Germinal center (tissue), 1 donor: Measurements from ENCODE around the gene ITPR2.
"Not testable (repeated sequence)": the region's sequence is repeated elsewhere in the genome, so short reads cannot be mapped to it uniquely, and the experiment has no call there.

ENCODE experiments used
- DNase-seq: peaks from one replicate; pipeline ENCODE4 v3.0.0; 2012; ENCODE audit warnings: mixed read lengths, low spot score

Gene ITPR2

DNA sequence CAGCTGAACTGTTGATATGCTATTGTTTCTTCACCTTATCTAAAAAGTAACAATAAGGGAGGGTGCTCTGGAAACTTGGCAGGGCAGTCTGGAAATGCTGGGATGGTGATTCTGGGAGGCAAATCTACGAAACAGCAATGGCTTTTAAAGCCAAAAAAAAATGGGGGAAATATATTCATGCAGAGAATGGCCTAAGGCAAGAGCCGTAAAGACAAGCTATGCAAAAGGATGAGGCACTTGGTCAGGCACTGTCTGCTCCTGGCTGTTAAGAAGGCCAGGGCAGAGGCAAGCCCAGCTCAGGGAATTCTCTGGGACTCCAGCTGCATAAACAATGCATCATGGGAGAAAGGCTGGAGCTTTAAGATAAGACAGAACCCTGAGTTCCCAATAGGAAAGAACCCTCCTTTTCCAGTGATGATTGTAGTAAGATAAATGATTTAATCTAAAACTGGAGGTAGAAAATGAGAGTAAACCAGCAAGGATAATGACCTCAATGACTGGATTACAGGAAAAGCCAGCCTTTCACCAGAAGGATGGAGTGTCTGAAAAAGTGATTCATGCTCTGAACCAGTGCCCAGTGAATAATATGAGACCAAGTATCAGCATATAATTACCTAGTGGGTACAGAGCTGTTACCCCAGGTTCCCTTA is 46.0 kb downstream of the ITPR2 start:
- DNase-seq: no peak

DNA sequence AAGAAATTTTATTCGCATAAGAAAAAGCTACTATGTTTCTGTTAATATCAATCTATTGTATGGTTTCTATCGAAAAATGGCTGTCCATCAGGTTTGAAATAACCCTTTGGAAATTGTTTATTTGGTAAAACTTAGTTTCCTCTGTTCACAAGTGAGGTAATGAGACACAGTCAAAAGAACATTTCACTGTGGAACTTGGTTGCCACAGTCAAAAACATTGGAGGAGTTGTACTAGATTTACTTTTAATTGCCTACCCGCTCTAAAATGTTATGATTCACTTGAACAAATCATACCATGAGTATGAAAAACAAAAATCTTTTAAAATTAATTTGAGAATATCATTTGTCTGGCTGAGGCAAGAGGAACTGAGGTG is 46.5 kb downstream of the ITPR2 start:
- DNase-seq: no peak

DNA sequence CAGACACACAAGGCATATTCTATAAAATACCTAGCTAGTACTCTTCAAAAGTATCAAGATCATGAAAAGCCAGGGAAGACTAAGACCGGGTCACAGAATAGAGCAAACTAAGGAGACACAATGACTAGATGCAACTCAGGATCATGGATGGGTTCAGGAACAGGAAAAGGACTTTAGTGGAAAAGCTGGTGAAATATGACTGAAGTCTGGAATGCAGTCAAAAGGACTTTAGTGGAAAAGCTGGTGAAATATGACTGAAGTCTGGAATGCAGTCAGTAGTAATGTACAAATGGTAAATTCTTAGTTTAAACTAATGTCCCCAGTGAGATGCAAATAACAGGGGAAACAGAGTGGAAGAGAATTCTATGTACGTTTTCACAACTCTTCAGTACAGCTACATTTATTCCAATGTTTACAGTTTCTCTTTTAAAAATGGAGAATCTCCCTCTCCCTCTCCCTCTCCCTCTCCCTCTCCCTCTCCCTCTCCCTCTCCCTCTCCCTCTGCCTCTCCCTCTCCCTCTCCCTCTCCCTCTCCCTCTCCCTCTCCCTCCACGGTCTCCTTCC is 49.1 kb downstream of the ITPR2 start:
- not testable (repeated sequence) for DNase-seq

DNA sequence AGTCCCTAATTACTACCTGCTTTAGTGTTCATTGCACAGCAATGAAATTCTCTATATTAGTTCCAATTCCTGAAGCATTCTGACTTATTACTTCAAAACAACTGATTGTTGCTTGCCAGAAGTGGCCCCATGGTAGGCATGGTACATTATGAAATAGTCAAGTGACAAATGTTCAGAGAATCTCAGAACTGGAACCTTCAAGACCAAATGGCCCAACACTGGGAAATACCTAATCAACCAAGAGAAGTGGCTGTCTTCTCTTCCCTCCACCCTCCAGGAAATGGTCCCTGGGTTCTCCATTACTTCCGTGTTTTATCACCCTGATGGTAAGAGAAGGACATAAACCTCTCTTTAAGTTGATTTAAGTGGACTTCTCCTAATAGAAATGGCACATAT is 49.9 kb downstream of the ITPR2 start:
- no peak for DNase-seq

DNA sequence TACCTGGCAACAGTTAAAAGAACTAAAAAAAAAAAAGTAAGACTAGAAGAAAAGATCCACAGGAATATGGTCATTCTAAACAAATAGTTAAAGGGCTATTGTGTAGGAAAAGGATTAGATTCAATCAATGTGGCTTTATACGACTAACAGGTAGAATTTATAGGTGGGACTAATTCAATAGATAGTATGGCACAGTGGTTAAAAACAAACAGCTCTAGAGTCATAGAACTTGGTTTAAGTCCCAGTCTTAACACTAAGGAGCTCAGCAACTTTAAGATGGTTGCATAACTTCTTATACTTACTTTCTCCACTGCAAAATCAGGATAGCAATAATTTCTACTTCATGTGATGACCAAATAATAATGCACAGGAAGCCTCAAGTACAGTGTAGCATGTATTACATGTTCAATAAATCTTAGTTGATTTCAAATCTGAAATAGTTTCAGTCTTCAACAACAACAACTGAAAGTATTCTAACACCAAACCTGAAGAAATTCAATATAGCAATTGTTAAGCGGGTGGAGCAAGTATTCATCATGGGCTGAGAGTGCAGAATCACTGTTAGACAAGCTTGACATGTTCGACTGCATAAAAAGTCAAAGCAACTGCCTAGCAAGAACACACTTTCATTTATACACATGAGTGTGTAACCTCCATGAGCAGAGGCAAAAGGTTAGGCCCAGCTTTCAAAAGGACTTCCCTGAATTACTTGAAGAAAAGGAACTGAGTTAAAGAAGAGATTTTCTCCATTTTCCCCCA is 50.4 kb downstream of the ITPR2 start:
- DNase-seq: no peak

DNA sequence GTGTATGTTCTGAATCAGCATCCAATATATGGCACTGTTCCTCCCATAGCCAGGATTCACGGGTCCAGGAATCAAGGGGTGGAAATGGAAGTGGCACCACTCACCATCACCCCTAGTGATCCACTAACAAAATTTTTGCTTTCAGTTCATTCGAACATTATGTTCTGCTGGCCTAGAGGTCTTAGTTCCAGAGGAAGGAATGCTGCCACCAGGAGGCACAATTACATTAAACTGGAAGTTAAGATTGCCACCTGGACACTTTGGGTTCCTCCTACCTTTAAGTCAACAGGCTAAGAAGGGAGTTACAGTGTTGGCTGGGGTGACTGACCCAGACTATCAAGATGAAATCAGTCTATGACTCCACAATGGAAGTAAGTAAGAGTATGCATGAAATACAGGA is 52.3 kb downstream of the ITPR2 start:
- not testable (repeated sequence) for DNase-seq

DNA sequence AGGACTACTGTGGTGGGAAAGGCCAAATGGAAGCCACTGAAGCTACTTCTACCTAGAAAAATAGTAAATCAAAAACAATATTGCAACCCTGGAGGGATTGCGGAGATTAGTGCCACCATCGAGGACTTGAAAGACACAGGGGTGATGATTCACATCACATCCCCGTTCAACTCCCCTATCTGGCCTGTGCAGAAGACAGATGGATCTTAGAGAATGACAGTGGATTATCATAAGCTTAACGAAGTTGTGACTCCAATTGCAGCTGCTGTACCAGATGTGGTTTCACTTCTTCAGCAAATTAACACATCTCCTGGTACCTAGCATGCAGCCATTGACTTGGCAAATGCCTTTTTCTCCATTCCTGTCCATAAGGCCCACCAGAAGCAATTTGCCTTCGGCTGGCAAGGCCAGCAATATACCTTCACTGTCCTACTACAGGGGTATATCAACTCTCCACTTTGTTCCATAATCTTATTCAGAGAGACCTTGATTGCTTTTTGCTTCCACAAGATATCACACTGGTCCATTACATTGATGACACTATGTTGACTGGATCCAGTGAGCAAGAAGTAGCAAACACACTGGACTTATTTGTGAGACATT is 54.7 kb downstream of the ITPR2 start:
- DNase-seq: not testable (repeated sequence)

DNA sequence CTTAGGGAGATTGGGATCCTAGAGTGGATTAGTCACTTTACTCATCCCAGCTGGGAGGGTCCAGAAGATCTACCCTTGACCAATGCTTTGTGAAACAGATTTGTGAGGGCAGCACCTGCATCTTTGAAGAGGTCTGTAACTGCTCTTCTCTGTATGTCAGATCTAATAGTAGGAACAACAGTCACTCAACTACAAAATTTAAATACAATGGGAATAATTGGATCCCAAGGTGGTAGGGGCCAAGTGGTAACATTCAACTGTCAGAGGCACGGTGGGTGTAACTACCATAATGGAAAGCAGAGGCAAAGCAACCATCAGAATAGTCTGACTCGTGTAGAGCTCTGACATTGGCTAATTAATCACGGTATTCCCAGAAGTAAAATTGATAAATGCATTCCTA is 55.8 kb downstream of the ITPR2 start:
- no peak for DNase-seq

DNA sequence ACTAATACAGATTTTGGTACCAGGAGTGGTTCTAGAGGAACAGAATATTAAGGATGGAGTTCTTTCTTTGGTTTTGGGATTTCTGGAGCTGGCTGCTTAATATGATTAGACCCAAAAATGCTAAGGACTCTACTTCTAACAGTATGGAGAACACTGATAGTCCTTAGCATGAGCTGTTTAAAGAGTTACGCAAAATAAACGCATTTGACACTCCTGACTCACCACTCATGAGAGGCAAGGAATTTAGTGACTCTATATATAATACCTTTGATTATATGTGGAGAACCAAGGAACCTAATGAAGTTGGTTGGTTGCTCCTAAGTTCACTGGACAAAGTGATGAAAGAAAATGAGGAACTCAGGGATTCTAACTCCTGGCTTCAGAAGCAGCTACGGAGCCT is 57.0 kb downstream of the ITPR2 start:
- DNase-seq: not testable (repeated sequence)

DNA sequence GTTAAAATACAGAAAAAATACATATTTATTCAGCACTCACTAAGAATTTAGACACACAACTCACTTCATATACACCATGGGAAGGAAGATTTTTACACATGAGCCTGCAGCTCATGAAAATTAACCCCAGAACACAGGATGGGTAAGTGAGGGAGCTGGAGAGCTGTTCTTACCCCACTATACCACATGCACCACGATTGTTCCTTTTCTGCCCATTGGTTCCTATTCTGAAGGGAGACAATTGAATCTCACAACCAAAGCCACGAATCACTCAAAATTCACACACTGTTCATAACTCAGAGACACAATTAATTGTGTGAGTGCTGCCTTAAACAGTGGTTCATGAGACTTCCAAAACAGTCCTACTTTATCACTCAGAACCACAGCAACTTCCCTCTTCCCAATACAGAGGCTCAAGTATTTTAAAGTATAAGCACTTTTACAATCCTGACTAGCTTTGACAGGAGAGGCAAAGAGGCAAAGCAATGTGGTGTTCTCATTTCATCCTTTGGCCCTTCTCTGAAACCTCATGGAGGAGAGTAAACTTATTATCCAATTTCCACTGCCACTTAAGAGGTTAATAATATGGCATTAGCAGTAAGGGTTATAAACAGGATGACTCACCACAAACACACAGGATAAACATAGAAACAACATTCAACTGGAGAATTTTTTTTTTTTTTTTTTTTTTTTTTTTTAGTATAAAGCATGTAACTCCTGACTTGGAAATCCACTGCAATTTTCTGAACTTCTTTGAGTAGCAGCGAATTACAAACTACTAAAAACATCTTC is 59.5 kb downstream of the ITPR2 start:
- no peak for DNase-seq

DNA sequence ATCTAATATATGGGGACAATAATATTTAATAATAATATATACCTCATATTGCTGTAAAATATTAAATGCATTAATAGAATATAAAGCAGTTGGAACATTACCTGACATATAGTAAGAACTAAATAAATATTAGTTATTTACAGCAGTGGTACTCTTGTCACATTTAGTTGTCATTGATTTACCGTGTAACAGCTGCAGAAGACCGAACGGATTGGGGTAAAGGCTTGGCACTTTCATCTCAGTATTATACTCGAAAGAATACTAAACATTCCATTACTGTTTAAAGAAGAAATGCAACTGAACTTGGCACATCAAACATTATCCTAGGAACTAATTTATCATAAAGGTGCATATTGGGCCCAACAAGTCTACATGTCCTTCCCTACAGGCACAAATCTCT is 61.1 kb downstream of the ITPR2 start:
- no peak for DNase-seq

DNA sequence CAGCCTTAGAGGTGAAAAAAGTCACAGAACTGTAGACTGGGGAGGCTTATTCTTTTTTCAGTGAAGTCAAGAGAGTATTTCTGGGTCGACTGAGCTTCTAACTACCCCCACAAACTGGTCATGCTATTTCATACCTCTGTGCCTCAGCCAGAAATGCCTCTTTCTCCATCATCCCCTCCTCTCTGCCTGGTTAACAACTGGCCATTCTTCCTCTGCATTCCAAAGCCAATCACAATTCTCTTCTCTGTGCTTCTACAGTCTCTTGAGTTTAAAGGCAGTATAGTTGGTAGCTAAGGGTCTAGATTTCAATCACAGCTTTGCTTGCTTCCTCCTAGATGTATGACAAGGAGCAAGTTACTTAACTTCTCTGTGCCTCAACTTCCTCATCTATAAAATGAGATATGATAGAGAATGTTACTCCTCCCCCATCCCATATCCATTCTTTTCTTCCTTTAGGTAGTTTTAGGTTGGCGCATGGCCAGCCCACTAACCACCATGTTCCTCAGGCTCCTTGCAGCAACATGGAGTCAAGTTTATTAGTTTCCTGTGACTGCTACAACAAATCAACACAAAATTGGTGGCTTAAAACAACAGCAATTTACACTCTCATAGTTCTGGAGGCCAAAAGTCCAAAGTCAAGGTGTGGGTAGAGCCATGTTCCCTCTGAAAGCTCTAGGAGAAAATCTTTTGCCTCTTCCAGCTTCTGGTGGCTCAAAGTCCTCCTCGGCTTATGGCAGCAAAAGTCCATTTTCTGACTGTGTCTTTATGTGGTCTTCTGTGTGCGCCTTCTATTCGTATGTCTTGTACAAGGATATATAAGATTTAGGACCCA is 62.5 kb downstream of the ITPR2 start:
- no peak for DNase-seq

DNA sequence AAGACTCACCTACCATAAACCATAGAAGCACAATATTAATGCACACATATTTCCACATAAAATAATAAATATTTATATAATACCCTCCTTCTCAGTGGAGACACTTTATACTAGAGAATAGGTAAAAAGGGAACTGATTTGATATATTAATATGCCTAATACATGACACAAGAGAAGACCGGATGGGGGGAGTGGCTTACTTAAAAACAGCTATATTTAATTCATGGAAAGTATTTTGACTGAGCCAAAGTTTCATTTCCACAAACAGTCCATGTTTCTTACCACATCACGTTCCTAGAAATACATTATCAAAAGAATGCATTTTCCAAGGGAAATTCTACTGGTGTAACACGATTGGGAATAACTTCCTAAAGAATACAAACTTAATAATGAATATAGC is 63.4 kb downstream of the ITPR2 start:
- no peak for DNase-seq

DNA sequence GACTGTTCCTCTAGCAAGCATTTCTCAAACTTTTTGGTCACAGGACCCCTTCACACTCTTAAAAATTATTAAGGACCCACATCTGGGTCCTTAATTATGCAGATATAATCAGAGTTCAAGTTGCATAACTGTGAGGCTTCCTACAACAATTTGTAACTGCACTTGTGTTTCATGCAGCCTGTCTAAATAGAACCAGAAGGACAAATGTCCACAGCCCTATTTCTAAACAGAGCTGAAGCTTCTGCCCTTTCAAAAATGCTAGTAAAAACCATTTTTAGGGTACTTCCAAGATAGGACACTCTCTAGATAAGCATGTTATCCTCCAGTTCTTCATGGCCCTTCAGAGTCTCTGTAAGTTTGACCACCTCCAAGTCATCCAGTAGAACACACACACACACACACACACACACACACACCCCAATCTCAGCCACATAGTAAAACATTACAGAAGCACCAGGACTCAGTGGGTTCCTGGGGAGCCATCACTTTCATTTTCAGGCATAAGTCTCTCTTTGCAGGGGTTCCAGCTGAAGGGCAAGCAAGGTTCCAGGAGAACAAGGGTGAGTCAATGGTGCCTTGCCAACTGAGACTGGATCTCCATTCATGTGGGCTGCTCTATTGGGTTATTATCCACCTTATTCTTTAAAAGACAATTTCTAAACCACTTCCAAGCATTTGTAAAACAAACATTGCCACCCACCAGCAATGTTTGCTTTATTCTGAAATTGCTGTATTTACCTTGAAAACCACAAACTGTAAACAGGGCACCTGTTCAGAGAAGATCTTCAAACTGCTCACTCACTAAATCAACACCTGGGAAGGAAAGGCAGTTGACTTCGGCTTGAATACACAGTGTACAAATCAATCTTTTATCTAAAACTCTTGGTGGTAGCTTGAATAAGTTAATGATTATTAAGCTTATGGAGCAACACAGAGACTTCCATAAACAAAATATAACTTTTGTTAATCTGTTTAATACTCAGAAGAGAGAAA is 64.1 kb downstream of the ITPR2 start:
- DNase-seq: no peak

DNA sequence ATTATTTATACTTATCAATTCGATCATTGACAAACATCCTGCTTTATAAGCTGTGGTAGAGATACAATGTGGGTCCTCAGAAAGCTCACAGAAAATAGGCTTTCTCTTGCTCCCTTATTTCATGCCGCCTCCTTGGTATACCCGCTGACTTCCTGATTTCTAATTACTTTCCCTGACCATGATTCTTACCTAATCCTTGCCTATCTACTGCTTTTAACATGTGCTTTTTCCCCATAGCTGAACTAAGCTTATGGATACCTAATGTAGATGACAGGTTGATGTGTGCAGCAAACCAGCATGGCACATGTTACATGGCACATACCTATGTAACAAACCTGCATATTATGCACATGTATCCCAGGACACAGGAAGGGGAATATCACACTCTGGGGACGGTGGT is 65.1 kb downstream of the ITPR2 start:
- no peak for DNase-seq

DNA sequence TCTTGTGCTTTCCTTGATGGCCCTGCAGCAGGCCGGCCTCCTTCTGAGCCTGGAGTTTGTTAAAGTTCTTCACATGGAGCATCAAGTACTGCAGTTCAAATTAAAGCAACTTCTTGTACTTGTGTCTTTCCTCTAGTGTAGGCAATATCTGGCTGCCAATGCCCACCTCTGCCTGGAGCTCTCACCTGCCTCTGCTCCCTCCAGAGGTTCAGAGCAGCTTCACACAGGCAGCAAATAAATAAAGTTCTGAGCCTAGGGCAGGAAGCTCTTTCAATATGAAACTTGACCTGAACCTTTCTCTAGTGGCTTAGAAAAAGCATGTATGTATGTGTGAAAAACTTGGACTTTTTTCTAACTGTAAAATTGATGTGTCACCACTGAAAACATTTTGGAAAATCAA is 65.9 kb downstream of the ITPR2 start:
- DNase-seq: no peak

DNA sequence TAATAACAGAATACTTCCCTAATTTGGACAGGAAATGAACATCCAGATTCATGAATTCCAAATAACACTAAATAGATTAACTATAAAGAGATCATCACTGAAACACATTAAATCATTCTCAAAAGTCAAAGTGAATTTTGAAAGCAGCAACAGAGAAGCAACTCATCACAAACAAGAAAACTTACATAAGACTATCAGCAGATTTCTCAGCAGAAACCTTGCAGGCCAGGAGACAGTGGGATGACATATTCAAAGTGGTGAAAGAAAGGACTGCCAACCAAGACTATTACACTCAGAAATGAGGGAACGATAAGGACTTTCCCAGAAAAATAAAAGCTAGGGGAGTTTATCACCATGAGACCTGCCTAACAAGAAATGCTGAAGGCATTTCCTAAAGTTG is 70.8 kb downstream of the ITPR2 start:
- DNase-seq: no peak

DNA sequence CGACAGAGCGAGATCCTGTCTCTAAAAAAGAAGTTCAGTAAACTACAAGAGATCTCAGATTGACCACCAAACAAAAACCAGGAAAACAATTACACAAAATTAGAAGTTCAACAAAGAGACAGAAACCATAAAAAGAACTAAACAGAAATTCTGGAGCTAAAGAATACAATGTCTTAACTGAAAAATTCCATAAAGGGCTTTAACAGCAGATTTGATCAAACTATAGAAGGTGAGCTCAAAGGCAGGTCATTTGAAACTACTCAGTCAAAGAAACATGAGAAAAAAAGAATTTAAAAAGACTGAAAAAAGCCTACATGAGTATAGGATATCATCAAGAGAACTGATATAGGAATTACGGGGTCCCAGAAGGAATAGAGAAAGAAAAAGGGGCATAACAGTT is 71.2 kb downstream of the ITPR2 start:
- DNase-seq: no peak

DNA sequence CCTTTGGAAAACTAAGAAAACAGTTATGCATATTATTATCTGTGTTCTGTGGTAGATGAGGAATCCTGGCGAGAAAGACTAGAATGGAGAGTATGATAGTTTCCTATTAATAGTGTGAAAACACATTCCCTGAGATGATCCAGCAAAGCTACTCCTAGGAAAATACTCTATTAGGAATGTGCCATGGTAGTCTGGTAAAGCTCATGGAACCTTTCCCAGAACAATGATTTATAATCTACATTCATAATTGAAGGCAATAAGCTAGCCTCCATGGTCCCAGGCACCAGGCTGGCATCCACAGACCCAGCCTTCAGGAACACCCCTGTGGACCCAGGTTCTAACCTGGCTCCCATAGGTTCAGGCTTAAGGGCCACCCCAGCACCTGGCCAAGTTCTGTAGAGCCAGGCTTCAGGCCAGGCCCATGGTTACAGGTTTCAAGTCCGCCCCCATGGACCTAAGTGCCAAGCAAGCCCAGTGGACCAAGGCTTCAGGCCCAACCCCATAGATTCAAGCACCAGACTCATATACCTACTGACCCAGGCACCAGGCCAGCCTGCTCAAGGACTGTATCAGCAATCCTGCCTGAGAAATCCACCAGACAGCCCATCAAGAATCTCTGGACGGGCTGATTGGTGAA is 72.2 kb downstream of the ITPR2 start:
- DNase-seq: no peak

DNA sequence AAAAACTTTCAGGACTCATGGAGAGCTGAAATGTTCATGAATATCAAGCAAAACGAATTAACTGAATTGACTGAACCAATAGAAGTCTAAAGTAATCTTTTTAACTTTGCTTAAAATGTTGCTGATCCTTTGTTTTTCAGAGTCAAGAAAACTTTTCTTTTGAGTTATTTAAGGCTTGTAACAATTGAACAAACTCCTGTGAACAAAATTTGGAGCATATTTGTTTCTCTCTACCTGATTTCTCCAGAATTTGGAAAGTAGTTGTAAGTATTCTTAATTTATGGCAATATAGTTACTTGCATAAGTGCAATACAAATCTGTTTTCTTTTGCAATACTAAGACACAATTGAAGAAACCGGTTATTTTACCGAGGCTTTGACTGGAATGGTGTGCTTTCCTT is 77.6 kb downstream of the ITPR2 start:
- DNase-seq: not testable (repeated sequence)
